ENCODE results near the gene IGF2.

Gene IGF2

DNA sequence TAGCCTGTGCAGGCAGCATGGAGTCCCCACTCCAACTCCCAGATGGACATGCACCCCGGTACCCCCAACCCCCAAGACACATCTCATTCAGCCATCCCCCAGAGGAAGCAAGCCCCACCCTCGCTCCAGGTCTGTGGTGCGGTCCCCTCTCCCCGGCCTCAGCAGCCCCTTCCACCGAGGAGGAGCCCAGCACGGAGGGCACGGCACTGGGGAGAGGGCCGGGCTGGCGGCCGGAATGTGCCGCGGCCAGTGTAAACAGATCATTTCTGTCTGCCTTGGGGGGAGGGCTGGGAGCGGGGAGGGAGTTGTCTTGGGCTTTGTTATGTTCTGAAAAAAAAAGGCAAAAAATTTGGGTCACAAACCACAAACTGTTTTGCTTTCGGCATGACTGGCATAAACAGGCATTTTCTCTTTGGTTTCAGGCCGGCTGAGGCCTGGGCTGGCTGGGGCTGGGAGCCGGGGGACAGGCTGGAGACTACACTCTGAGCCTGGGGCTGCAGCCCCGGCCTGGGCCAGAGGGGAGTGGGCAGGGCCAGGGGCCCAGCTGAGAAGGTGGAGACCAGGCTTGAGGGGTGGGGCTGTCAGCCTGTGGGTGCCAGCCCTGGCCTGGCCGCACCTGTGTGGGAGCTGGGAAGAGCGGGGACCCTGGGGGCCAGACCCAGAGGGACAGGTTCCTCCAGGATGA lies 16.8 kb downstream of the IGF2 start:
- no peak for DNase-seq

GRCh38 chr11:2121227-2122130 lies 17.7 kb downstream of the IGF2 start:
- no peak for DNase-seq

GRCh38 chr11:2120359-2121100 lies 18.7 kb downstream of the IGF2 start:
- no peak for DNase-seq

- DNase-seq: no peak
These were observed 20.5 kb downstream of the IGF2 start for GRCh38 chr11:2118677-2119076.

DNA sequence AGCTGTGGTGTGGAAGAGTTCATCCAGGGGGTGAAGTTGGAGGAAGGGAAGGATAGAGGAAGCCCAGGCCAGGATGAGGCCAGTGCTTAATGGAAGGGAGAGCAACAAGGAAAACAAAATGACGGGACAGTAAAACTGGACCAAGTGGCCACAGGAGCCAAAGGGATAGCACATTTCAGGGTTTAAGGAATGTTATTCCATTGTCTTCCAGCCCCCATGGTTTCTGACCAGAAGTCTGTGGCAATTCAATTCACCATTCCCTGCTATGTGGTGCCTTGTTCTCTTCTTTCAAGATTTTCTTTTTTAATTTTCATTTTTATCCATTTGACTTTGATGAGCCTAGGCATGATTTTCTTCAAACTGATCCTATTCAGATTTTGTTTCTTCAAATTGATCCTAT lies 22.5 kb downstream of the IGF2 start:
- DNase-seq: no peak

DNA sequence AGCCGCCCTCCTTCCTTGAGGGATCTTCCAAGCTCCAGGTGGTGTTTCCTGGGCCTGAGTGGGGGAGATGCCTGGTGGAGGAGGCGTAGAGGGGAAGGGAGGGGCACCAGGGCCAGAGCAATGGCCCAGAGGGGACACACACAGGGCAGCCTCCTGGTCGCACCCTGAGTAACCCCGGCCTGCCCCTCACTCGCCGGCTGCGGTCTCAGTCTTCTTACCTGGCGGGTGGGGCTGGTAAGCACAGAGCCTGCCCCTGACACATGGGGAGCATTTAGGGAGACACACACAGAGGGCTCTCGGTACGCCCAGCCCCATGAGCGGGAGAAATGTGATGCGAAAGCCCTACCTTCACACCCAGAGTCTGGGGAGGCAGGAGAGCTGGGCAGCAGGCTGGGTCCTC lies 23.9 kb downstream of the IGF2 start:
- no peak for DNase-seq

DNA sequence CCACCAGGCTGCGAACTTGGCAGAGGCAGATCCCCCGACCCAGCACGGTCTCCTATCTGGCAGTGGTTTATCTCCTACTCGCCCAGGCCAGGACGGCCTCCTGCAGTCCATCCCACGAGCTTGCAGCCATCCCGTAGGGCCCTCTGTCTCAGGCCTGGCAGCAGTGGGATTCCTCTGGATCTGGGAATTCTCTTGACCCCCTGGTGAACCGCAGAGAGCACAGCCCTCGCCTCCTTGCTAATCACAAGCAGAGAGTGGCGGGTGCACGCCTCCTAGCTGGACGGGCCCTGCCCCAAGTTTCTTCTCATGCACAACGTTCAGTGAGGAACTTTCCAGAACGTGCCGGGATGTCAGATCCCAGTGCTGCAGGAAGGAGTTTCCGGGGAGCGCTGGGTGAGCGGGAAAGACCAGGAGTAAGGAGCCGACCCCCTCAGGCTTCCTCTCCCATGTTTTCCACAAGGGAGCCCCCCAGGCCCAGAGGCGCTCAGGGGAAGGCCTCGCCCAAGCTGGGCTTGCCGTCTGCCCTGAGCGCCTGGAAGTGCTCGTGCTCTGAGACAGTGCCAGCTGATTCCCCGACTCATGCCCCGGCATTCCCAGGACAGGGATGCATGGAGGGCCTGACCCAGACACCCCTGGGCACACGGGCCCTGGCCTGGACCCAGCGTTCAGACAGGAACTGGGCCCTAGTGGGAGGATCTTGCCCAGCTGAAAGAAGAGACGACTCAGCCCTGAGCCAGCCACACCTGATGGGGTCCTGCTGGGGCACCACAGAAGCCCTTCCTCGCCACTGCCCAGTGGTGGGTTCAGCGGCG lies 24.6 kb downstream of the IGF2 start:
- no peak for DNase-seq

GRCh38 chr11:2113776-2114175 lies 25.4 kb downstream of the IGF2 start:
- no peak for DNase-seq

DNA sequence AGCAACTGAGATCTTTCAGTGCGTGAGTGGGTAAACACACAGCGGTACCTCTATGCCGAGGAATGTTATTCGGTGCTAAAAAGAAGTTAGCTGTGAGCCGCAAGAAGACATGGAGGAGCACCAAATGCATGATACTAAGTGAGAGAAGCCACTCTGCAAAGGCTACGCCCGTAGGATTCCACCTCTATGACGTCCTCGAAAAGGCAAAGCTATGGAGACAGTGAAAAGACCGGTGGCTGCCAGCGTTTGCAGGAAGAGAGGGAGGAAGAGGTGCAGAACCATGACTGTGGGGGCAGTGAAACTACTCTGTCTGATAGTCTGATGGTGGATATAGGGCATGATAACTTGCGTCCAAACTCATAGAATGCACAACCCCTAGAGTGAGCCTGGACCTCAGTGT lies 28.7 kb downstream of the IGF2 start:
- DNase-seq: no peak

DNA sequence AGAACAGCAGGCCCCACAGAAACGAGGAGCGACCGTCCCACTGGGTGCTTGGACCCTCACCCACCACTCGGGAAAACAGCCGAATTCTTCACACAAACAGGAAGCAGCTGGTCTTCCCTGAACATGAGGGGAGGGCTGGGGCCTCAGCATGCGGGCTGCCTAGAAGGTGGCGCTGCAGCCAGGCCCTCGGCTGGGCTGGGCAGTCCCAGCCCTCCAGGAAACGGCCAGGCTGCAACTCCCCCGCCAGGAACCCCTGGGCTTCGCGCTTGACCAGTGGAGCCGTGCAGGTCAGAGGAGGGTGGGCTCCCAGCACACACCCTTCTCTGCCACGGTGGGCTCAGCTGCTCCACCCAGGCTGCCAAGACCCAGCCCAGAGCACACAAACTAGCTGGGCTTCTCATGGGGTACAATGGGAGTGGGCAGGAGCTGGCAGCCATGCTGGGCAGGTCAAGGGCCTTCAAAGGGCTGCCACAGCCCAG lies 29.6 kb downstream of the IGF2 start:
- DNase-seq: no peak

DNA sequence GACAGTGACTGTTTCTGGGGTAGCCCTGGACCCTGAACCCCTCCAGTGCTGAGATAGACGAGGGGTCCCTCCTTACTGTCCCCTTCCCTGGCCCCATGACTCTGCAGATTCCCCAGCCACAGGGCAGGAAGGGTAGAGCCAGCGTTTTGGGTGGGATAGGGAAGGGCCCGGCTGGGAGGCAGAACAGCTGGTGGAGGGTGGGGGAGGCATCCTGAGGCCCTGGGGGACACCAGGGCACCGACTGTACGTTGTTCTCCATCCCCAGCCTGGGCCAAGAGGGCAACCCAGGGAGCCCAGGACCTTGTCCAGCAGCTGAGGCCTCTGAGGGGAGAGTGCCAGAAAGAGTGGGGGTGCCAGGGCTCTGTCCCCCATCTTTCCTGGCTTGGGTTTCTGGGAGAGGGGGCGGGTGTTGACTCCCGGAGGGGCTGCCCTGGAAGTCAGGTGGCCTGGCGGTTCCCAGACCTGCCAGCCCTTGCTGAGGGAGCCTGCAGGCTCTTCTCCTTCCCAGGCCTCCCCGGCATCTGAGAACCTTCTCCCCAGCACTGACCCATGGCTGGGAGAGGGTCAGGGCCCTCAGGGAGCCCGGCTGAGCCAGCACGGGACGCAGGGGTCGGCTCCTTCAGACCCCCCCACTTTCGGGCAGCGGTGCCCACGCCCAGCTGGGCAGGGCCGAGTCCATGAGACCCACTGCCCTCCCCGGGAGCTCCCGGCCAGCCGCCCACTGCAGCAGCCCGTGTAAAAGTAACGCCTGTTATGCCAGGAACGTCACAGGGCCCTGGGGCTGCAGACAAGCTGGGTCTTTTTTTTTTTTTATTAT lies 30.3 kb downstream of the IGF2 start:
- no peak for DNase-seq

DNA sequence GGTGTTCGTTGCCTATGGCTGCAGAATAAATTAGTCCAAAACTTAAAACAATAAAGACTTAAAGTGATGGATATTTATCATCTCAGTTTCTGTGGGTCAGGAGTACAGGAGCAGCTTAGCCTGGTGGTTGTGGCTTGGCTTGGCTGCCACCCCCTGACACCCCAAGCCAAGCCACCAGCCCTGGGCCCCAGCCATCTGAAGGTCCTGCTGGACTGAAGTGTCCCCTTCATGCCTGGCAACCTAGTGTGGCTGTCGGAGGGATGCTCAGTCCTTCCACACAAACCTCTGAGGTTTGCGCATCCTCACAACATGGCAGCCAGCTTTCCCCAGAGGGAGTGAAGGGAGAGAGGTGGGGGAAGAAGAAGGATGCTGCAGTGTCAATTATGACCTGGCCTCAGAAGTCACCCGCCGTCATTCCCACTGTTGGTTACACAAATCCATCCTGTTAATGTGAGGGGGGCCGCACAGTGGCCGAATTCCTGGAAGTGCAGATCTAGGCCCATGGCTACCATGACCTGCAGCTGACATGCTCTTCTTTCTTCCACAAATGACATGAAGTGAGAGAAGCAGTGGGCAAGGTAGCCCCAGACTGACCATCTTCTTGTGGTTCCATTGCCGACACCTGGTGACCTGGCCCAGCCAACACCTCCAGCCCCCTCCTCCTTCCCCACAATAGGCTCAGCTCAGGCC lies 31.1 kb downstream of the IGF2 start:
- no peak for DNase-seq

- no peak for DNase-seq
These were observed 31.7 kb downstream of the IGF2 start for GRCh38 chr11:2107521-2107920.

GRCh38 chr11:2106583-2107209 lies 32.5 kb downstream of the IGF2 start:
- DNase-seq: no peak

DNA sequence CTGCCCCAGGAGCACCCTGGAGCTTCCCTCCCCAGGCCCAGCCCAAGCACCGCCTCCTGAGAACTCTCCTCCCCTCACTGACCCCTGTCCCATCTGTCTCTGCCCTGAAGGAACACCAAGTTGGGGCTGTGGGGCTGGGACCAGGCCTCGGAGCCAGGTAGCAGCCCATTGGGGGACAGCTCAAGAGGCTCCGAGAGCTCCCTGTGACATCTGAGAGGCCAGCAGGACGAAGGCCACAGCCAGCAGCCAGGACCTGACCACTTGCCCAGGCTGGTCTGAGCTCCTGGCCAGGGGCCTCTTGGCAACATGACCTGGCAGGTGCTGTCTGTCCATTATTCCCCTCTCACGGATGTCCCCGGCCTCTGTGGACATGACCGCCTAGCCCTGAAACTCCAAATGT lies 33.7 kb downstream of the IGF2 start:
- DNase-seq: no peak

DNA sequence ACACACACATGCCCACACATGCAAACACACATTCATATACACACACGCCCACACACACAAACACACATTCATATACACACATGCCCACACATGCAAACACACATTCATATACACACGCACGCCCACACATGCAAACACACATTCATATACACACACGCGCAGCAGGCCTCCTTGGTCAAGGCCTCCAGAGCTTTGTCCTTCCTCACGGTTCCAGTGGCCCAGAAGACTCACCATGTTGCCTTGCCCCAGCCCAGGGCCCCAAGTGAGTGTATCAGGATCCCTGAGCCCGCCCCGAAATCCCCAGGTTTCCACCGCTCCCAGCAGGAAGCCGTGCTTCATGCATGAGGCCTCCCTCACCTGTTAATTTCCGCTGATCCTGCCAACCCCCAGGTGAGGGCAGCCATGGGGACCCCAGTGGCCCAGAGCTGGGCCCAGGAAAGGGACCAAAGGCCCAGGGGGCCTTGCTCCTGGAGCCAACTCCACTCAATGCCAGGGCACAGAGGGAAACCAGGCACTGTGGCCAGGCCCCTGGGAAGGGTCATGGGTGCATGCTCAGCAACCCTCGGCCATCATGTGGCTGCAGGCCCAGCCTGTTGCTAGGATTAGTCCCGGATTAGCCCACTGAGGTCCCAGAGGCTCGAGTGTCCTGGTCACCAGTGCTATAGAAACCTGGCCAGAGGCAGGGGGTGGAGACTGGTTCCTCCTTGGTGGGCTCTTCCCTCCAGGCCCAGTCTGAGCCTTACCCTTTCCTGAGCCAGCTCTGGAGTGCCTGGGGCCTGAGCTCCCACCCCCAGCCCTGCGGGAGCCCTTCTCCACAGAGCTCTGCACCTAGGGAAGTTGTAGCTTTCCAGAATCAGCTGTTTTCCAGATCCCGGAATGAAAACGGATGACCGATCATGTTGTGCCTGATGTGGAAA lies 34.4 kb downstream of the IGF2 start:
- DNase-seq: no peak

DNA sequence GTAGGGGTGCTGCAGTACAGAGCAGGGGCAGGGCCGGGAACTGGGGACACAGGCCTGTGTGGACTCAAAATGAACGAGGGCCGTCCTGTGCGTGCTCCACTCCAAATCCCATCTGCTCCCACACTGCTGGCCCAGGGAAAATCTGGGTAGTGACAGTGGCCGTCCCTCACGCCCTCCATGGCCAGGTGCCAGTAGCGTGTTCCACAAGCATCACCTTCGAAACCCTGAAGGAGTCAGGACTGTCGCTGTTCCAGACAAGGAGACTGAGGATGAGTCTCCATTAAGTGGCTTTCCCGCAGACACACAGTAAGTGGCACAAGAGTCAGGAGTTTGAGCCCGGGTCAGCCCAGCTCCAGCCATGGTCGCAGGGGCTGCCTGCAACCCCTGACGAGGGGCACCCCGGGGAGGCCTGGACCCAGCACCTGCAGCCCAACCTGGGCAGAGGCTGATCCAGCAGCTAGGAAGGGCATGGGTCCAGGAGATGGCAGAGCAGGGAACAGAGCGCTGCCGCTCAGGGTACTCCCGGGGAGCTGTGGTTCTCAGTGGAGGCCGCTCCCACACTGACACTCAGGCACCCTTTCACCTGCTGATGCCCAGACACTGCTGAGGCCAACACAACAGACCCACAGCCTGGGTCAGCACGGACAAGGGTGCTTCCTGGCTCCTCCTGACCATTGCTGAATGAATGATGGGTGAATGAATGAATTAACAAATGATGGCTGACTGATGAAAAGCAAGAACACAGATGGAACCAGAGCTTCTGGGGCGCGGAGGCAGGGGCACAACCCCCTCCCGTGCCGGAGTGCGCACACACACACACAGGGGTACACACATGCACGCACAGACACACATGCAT lies 35.3 kb downstream of the IGF2 start:
- DNase-seq: no peak

DNA sequence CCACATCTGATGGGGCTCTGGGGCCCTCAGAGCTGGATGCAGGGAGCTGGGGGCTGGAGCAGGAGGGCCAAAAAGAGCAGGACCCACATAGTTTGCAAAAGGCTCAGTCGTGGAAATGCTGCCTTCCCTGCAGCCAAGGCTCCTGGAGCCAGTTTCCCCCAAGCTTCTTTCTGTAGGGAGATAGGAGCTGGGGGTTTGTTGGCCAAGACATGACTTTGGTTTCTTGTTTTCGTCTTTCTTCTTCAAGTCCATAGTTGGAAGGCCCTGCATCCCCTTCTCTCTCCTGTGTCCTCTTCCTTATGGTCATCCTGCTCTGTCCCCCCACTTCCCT lies 36.3 kb downstream of the IGF2 start:
- no peak for DNase-seq
